Heart left ventricle (tissue), 16 donors: ENCODE measurements around the gene RNF123. TPM values are rescaled to one million over a fixed set of nuclear protein-coding genes. Genes with fewer than 3 reads are reported as not detected.

Source experiments
- ATAC-seq, 4 donors: fragments of 200-7000 bp; cut with Tn5 transposase; one replicate each; pipeline ENCODE4 v1.9.1; 2020 to 2022; ENCODE audit warnings: moderate library complexity in 4 of 4, mild to moderate bottlenecking in 3 of 4, moderate number of reproducible peaks in 1 of 4
- DNase-seq, 5 donors: peaks; one replicate each; pipeline ENCODE4 v3.0.0-alpha.2; 2020
- H3K27ac ChIP-seq, 12 donors: fragments of 200-600 bp; sonication (generic) in 4 of 12; one replicate each; pipeline versions ENCODE4 v1.5.0 to v1.8.0; 2016 to 2022; ENCODE audit warnings: mild to moderate bottlenecking in 2 of 12
- H3K27me3 ChIP-seq, 9 donors: fragments of 200-600 bp; sonication (generic) in 2 of 9; one replicate each; pipeline versions ENCODE4 v1.5.1 to v1.8.0; 2016 to 2022; ENCODE audit warnings: mild to moderate bottlenecking in 3 of 9
- H3K36me3 ChIP-seq, 9 donors: fragments of 200-600 bp; sonication (generic) in 2 of 9; one replicate each; pipeline versions ENCODE4 v1.5.0 to v1.8.0; 2018 to 2022; ENCODE audit warnings: mild to moderate bottlenecking in 2 of 9
- H3K4me1 ChIP-seq, 12 donors: fragments of 200-600 bp; sonication (generic) in 4 of 12; one replicate each; pipeline versions ENCODE4 v1.5.0 to v1.8.0; 2016 to 2022; ENCODE audit warnings: mild to moderate bottlenecking in 3 of 12
- H3K4me3 ChIP-seq, 12 donors: fragments of 200-600 bp; sonication (generic) in 4 of 12; one replicate each; pipeline versions ENCODE4 v1.5.0 to v1.8.0; 2017 to 2022; ENCODE audit warnings: mild to moderate bottlenecking in 9 of 12, moderate library complexity in 4 of 12
- H3K9me3 ChIP-seq, 12 donors: fragments of 200-600 bp; sonication (generic) in 4 of 12; one replicate each; pipeline versions ENCODE4 v1.5.0 to v1.8.0; 2016 to 2022; ENCODE audit warnings: mild to moderate bottlenecking in 1 of 12
- POLR2A ChIP-seq, 2 donors: fragments of 450-650 bp; IDR thresholded peaks; one replicate each; pipeline ENCODE4 v1.6.1; 2017; ENCODE audit warnings: antibody characterized with exemption in 2 of 2, mild to moderate bottlenecking in 2 of 2, moderate library complexity in 2 of 2
- WGBS, 4 donors: extraction: QIAGEN DNeasy Blood & Tissue Kit in 2 of 4; methylation state at CpG; one replicate each; pipeline versions ENCODE4 v1.1.5 to v1.1.7; 2013 to 2018; 5-methylcytosine and 5-hydroxymethylcytosine counted together
- intact Hi-C, 10 donors: fragments of 100-400 bp; cut with DNase I; formaldehyde crosslinking; loops; one replicate each; pipeline versions ENCODE4 v1.11.1 to v1.14.2; 2022
- polyA plus RNA-seq, 2 donors: library from polyadenylated mRNA; stranded (reverse); fragments of 200-250 nt; gene quantifications; one replicate each; pipeline ENCODE4 v1.2.3, GENCODE V29; 2013
- total RNA-seq, 9 donors: library from RNA; depleted of rRNA in 2 of 9; stranded (reverse); fragments of >200 nt in 2 of 9; fragmentation: NEBNext Ultra II Directional in 3 of 9; extraction: Animal tissue kit (Norgen Biotek cat#: 25700) in 3 of 9; gene quantifications; one replicate each; pipeline versions ENCODE4 v1.1.0 to v1.2.4, GENCODE V29; 2016 to 2023
- TF ChIP-seq, protein P1 (sequence below), 12 donors: fragments of 200-600 bp; sonication (generic) in 4 of 12; IDR thresholded peaks; one replicate each; pipeline versions ENCODE4 v1.5.0 to v1.8.0; 2018 to 2022; ENCODE audit warnings: antibody characterized with exemption in 12 of 12, mild to moderate bottlenecking in 5 of 12
- donor health status: ischemic (EF 13 %, LVEDD 7.1; RV severe dilation, severe dysfunction).
- donor health status: healthy with polysubstance abuse.
- donor health status: DM: no; HTN: yes; CAD: no.
- donor health status: DM: no; HTN: no; CAD: no.
- donor health status: ischemic (EF 25% LVEDD 6.9; RV normal size, moderate dysfunction).
- donor health status: ischemic (EF 25% LVEDD 5.7; RV mildly dilated, moderate dysfunction).
- donor health status: healthy.
- donor health status: DM: yes; HTN: yes; CAD: no.
- donor health status: ischemic (EF 35%, LVEDD 5.7; RV mildly dilated, moderate dysfunction).
- donor health status: nonischemic (EF 11% LVEDD 7.7; RV severe dilation, severe dysfunction).
- donor health status: DM: yes; HTN: yes; CAD: no.
- donor health status: PGD.
- donor health status: ischemic (EF 29% LVEDD 5.4; RV normal size, mild dysfunction).
- donor health status: nonischemic (EF 23%, LVEDD 6.1; RV moderate dilation, normal function).

The RNF123 gene
- total and polyA plus RNA-seq, 11 donors = 27.7 to 61.4 (median 46.0) TPM

GRCh38 chr3:49723628-49724551 lies 34.5 kb downstream of the RNF123 start, which contains the start of gene GMPPB:
Gene GMPPB, minus strand, starts transcription at chr3:49723951. Its CDS starts 225 bp downstream, at chr3:49723726.
- H3K27me3 ChIP-seq = no peaks in the 10 kb centered on the region
- H3K4me3 ChIP-seq = peak within 1 kb of the TSS; percentile 73 to 100 (median 96)
- ATAC-seq = peak; percentile 81 to 90 (median 88)
- TF ChIP-seq, protein P1, sequence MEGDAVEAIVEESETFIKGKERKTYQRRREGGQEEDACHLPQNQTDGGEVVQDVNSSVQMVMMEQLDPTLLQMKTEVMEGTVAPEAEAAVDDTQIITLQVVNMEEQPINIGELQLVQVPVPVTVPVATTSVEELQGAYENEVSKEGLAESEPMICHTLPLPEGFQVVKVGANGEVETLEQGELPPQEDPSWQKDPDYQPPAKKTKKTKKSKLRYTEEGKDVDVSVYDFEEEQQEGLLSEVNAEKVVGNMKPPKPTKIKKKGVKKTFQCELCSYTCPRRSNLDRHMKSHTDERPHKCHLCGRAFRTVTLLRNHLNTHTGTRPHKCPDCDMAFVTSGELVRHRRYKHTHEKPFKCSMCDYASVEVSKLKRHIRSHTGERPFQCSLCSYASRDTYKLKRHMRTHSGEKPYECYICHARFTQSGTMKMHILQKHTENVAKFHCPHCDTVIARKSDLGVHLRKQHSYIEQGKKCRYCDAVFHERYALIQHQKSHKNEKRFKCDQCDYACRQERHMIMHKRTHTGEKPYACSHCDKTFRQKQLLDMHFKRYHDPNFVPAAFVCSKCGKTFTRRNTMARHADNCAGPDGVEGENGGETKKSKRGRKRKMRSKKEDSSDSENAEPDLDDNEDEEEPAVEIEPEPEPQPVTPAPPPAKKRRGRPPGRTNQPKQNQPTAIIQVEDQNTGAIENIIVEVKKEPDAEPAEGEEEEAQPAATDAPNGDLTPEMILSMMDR (IDR thresholded peaks at IDR 0.05) = peak in 1 of 12 donors; percentile 2
- TF ChIP-seq POLR2A (IDR thresholded peaks at IDR 0.05) = peak in 1 of 2 donors; percentile 78
- H3K27ac ChIP-seq = peak within 1 kb of the TSS; percentile 60 to 98 (median 92)
- peaks cover 2 to 58% (median 51%) of the 10 kb centered on the region in 9 donors for H3K36me3 ChIP-seq
- DNase-seq = peak; percentile 98 to 99 (median 99)
- 0 to 1% (median 1%) methylated on average over 61 to 102 of the region's 102 CpGs for WGBS, 4 donors
- H3K4me1 ChIP-seq = peaks cover 11 to 37% (median 24%) of the 10 kb centered on the region in 12 donors
- intact Hi-C loops = loop anchor here in 3 of 10 donors (5.0 kb wide), 2 partner anchors 63 to 178 kb away; partner anchors contain the start of genes IP6K1 (in 2 of the 3) and MST1R (in 1 of the 3)
- no peaks in the 10 kb centered on the region for H3K9me3 ChIP-seq

- peaks cover 2 to 65% (median 56%) of the 10 kb centered on the region in 9 donors for H3K36me3 ChIP-seq
- H3K4me3 ChIP-seq = peak overlapping the region; percentile 73 to 100 (median 96)
- ATAC-seq (no peak), DNase-seq (peak in 2 of 5 donors; percentile 31 to 38)
- H3K27me3 ChIP-seq = no peaks in the 10 kb centered on the region
- H3K9me3 ChIP-seq = no peaks in the 10 kb centered on the region
- 15 to 33% (median 30%) methylated on average over 6 of the region's 6 CpGs for WGBS, 4 donors
- TF ChIP-seq, protein P1 (IDR thresholded peaks at IDR 0.05) = no peak
- TF ChIP-seq POLR2A (IDR thresholded peaks at IDR 0.05) = no peak
- intact Hi-C loops = loop anchor here in 3 of 10 donors (5.0 kb wide), 2 partner anchors 63 to 178 kb away; partner anchors contain the start of genes IP6K1 (in 2 of the 3) and MST1R (in 1 of the 3)
- H3K4me1 ChIP-seq = peaks cover 7 to 32% (median 19%) of the 10 kb centered on the region in 12 donors
- H3K27ac ChIP-seq = peak overlapping the region; percentile 24 to 98 (median 92)
Measured at GRCh38 chr3:49724586-49724985, 35.2 kb downstream of the RNF123 start.

- no peak for ATAC-seq
- peaks cover 2 to 76% (median 65%) of the 10 kb centered on the region in 9 donors for H3K36me3 ChIP-seq
- H3K9me3 ChIP-seq = no peaks in the 10 kb centered on the region
- intact Hi-C loops = no loop called here
- H3K27ac ChIP-seq = no peak overlapping the region
- peak in 1 of 5 donors; percentile 18 for DNase-seq
- 84 to 91% (median 88%) methylated on average over 11 of the region's 11 CpGs for WGBS, 4 donors
- no peak for TF ChIP-seq POLR2A (IDR thresholded peaks at IDR 0.05)
- TF ChIP-seq, protein P1 (IDR thresholded peaks at IDR 0.05) = no peak
- H3K4me3 ChIP-seq = no peak overlapping the region
- H3K4me1 ChIP-seq = peaks cover 7 to 24% (median 16%) of the 10 kb centered on the region in 12 donors
- H3K27me3 ChIP-seq = no peaks in the 10 kb centered on the region
Measured at GRCh38 chr3:49725906-49726681, 36.7 kb downstream of the RNF123 start.
